Suprapubic skin (tissue), 4 donors: ENCODE data around the gene RNF112. TPM values are rescaled to one million over a fixed set of nuclear protein-coding genes. Genes with fewer than 3 reads are reported as not detected.

Experiments
- DNase-seq, 2 donors: peaks; one replicate each; pipeline ENCODE4 v3.0.0-alpha.2; 2019; ENCODE audit warnings: low spot score in 2 of 2
- H3K27ac ChIP-seq: fragments of 200-600 bp; sonication (generic); one replicate; pipeline ENCODE4 v1.5.1; 2019
- H3K27me3 ChIP-seq: fragments of 200-600 bp; sonication (generic); one replicate; pipeline ENCODE4 v1.5.1; 2019
- H3K36me3 ChIP-seq: fragments of 200-600 bp; sonication (generic); one replicate; pipeline ENCODE4 v1.5.1; 2019
- H3K4me1 ChIP-seq: fragments of 200-600 bp; sonication (generic); one replicate; pipeline ENCODE4 v1.5.1; 2019
- H3K4me3 ChIP-seq: fragments of 200-600 bp; sonication (generic); one replicate; pipeline ENCODE4 v1.5.1; 2019; ENCODE audit warnings: mild to moderate bottlenecking
- H3K9me3 ChIP-seq: fragments of 200-600 bp; sonication (generic); one replicate; pipeline ENCODE4 v1.5.1; 2019
- CTCF ChIP-seq, 2 donors: fragments of 200-600 bp in 1 of 2; fragments of 450-650 bp in 1 of 2; sonication (generic) in 1 of 2; IDR thresholded peaks; one replicate each; pipeline ENCODE4 v1.5.1; 2016 to 2019; ENCODE audit warnings: antibody characterized with exemption in 2 of 2, mild to moderate bottlenecking in 1 of 2, moderate library complexity in 1 of 2
- EP300 ChIP-seq: sonication (generic); formaldehyde crosslinking; IDR thresholded peaks from one replicate; pipeline ENCODE4 v1.6.1; 2017; ENCODE audit warnings: antibody characterized with exemption
- POLR2A ChIP-seq, 2 donors: fragments of 450-650 bp; IDR thresholded peaks; one replicate each; pipeline ENCODE4 v1.6.1; 2017; ENCODE audit warnings: antibody characterized with exemption in 2 of 2, mild to moderate bottlenecking in 2 of 2, moderate library complexity in 2 of 2
- POLR2AphosphoS5 ChIP-seq, 3 donors: sonication (generic); formaldehyde crosslinking; IDR thresholded peaks; one replicate each; pipeline ENCODE4 v1.6.1; 2017; ENCODE audit warnings: antibody characterized with exemption in 3 of 3
- WGBS: methylation state at CpG from one replicate; pipeline ENCODE4 v1.1.5; 2018; 5-methylcytosine and 5-hydroxymethylcytosine counted together
- total RNA-seq, 4 donors: library from RNA; depleted of rRNA; stranded (reverse); fragments of >200 nt; gene quantifications; one replicate each; pipeline ENCODE4 v1.1.0, GENCODE V29; 2016

The RNF112 gene
- total RNA-seq, 4 donors from 2014 or later = 0.62 to 3.9 (median 1.5) TPM

GRCh38 chr17:19399750-19400450 lies 11.1 kb upstream of the RNF112 start:
- no peak overlapping the region for H3K27ac ChIP-seq
- DNase-seq = peak in 1 of 2 donors; percentile 48

DNA sequence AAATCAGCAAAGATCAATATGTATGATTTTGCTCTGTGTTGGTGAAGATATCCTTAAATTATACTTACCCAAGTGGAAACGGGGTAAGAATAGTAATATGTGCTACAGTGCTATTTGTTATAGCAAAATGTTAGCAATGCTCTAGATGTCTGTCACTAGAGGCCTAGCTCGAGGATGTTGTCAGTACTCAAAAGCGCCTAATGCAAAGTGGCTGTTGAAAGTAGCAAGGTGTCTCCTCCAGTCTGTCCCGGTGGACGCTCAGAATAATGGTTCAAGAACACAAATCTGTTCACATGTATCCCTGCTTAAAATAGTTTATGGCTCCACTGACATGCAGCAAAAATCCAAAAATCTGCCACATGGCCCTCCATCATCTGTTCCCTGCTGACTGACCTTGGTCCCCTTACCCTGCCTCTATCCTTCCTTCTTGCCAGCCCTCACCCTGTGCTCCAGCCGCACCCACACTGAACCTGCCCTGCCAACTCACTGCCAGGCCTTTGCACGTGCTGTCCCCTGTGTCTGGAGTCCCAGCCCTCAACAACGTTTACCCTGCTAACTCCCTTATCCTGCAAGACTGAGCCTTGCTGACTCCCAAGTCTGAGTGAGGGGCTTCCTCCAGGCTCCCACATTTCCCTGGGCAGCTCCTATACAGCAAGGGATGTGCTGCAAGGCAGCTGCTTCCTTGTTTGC lies 9.6 kb upstream of the RNF112 start:
- 73% methylated on average over 8 of the region's 8 CpGs for WGBS

More at GRCh38 chr17:19399750-19400450, 11.1 kb upstream of the RNF112 start:
- H3K36me3 ChIP-seq = no peaks in the 10 kb centered on the region
- WGBS = 97% methylated on average over 3 of the region's 3 CpGs
- no peak overlapping the region for H3K4me3 ChIP-seq
- H3K27me3 ChIP-seq = no peaks in the 10 kb centered on the region
- no peak for TF ChIP-seq POLR2AphosphoS5 (IDR thresholded peaks at IDR 0.05)
- no peak for TF ChIP-seq CTCF (IDR thresholded peaks at IDR 0.05)
- no peak for TF ChIP-seq POLR2A (IDR thresholded peaks at IDR 0.05)
- no peak for TF ChIP-seq EP300
- no peaks in the 10 kb centered on the region for H3K9me3 ChIP-seq
- peaks cover 25% of the 10 kb centered on the region for H3K4me1 ChIP-seq

GRCh38 chr17:19402171-19402570 lies 8.9 kb upstream of the RNF112 start:
- Histone ChIP-seq H3K4me1 (peaks cover 25% of the 10 kb centered on the region), H3K36me3 (no peaks in the 10 kb centered on the region), H3K27ac (peak overlapping the region; percentile 10), H3K9me3 (no peaks in the 10 kb centered on the region), H3K27me3 (no peaks in the 10 kb centered on the region), H3K4me3 (no peak overlapping the region)
- no peak for TF ChIP-seq POLR2AphosphoS5 (IDR thresholded peaks at IDR 0.05)
- TF ChIP-seq CTCF (IDR thresholded peaks at IDR 0.05) = no peak
- no peak for TF ChIP-seq EP300
- TF ChIP-seq POLR2A (IDR thresholded peaks at IDR 0.05) = no peak
- WGBS = 68% methylated on average over 1 of the region's 1 CpG
- DNase-seq = no peak

More for the DNA sequence above, 9.6 kb upstream of the RNF112 start:
- DNase-seq = no peak
- no peaks in the 10 kb centered on the region for H3K36me3 ChIP-seq
- TF ChIP-seq POLR2A (IDR thresholded peaks at IDR 0.05) = no peak
- no peak for TF ChIP-seq POLR2AphosphoS5 (IDR thresholded peaks at IDR 0.05)
- no peak for TF ChIP-seq EP300
- no peak for TF ChIP-seq CTCF (IDR thresholded peaks at IDR 0.05)
- H3K9me3 ChIP-seq = no peaks in the 10 kb centered on the region
- H3K4me3 ChIP-seq = no peak overlapping the region
- no peak overlapping the region for H3K27ac ChIP-seq
- no peaks in the 10 kb centered on the region for H3K27me3 ChIP-seq
- H3K4me1 ChIP-seq = peaks cover 25% of the 10 kb centered on the region

- DNase-seq = no peak
- TF ChIP-seq CTCF (IDR thresholded peaks at IDR 0.05) (no peak), EP300 (no peak), POLR2AphosphoS5 (IDR thresholded peaks at IDR 0.05) (no peak), POLR2A (IDR thresholded peaks at IDR 0.05) (no peak)
- no peak overlapping the region for H3K27ac ChIP-seq
- H3K27me3 ChIP-seq = no peaks in the 10 kb centered on the region
- no peak overlapping the region for H3K4me3 ChIP-seq
- no peaks in the 10 kb centered on the region for H3K9me3 ChIP-seq
- WGBS = 95% methylated on average over 4 of the region's 4 CpGs
- no peaks in the 10 kb centered on the region for H3K36me3 ChIP-seq
- peaks cover 19% of the 10 kb centered on the region for H3K4me1 ChIP-seq
Measured at GRCh38 chr17:19403021-19403420, 8.0 kb upstream of the RNF112 start.

- no peak for DNase-seq
- no peak overlapping the region for H3K4me3 ChIP-seq
- no peaks in the 10 kb centered on the region for H3K27me3 ChIP-seq
- WGBS = 83% methylated on average over 1 of the region's 1 CpG
- no peaks in the 10 kb centered on the region for H3K9me3 ChIP-seq
- no peak overlapping the region for H3K27ac ChIP-seq
- no peaks in the 10 kb centered on the region for H3K36me3 ChIP-seq
- TF ChIP-seq POLR2AphosphoS5 (IDR thresholded peaks at IDR 0.05) (no peak), EP300 (no peak), POLR2A (IDR thresholded peaks at IDR 0.05) (no peak)
- H3K4me1 ChIP-seq = peaks cover 7% of the 10 kb centered on the region
Measured at GRCh38 chr17:19404264-19404663, 6.8 kb upstream of the RNF112 start.
